Mononuclear cell (primary cell): ENCODE measurements around the gene TMEM14B. TPM values are rescaled to one million over a fixed set of nuclear protein-coding genes. Genes with fewer than 3 reads are reported as not detected.

Experiments
- H3K27me3 ChIP-seq: 2 replicates; pipeline ENCODE4 v1.6.0; 2011; ENCODE audit warnings: low read length, control low read depth; ENCODE audit not compliant: insufficient read depth
- H3K4me1 ChIP-seq: 2 replicates; pipeline ENCODE4 v1.5.1; 2011; ENCODE audit warnings: mild to moderate bottlenecking, low read length, control low read depth; ENCODE audit not compliant: insufficient read depth
- H3K4me3 ChIP-seq: 2 replicates; pipeline ENCODE4 v1.5.1; 2011; ENCODE audit warnings: mild to moderate bottlenecking, low read length, moderate library complexity
- H3K9me3 ChIP-seq: 2 replicates; pipeline ENCODE4 v1.5.1; 2011; ENCODE audit warnings: low read depth, mild to moderate bottlenecking, control low read depth, low read length
- total RNA-seq: library from RNA; depleted of rRNA; stranded (reverse); fragments of >200 nt; gene quantifications from one replicate; pipeline ENCODE4 v1.2.3, GENCODE V29; 2012

TMEM14B gene
- total RNA-seq, 1 donor: 28.9 TPM

GRCh38 chr6:10769419-10769818 is 21.8 kb downstream of the TMEM14B start:
- Histone ChIP-seq H3K4me3 (no peak overlapping the region), H3K4me1 (no peaks in the 10 kb centered on the region), H3K9me3 (no peaks in the 10 kb centered on the region), H3K27me3 (no peaks in the 10 kb centered on the region)

GRCh38 chr6:10771371-10771894 is 23.8 kb downstream of the TMEM14B start:
- no peaks in the 10 kb centered on the region for H3K4me1 ChIP-seq
- H3K4me3 ChIP-seq: no peak overlapping the region
- no peaks in the 10 kb centered on the region for H3K9me3 ChIP-seq
- no peaks in the 10 kb centered on the region for H3K27me3 ChIP-seq

- no peak overlapping the region for H3K4me3 ChIP-seq
Observed at GRCh38 chr6:10778230-10778629, 30.6 kb downstream of the TMEM14B start.

GRCh38 chr6:10779076-10779475 is 31.5 kb downstream of the TMEM14B start:
- Histone ChIP-seq H3K9me3 (no peaks in the 10 kb centered on the region), H3K4me1 (no peaks in the 10 kb centered on the region), H3K4me3 (no peak overlapping the region), H3K27me3 (no peaks in the 10 kb centered on the region)

More at GRCh38 chr6:10778230-10778629, 30.6 kb downstream of the TMEM14B start:
- Histone ChIP-seq H3K9me3 (no peaks in the 10 kb centered on the region), H3K4me1 (no peaks in the 10 kb centered on the region), H3K27me3 (no peaks in the 10 kb centered on the region)

- no peak overlapping the region for H3K4me3 ChIP-seq
- no peaks in the 10 kb centered on the region for H3K9me3 ChIP-seq
- H3K27me3 ChIP-seq: no peaks in the 10 kb centered on the region
- no peaks in the 10 kb centered on the region for H3K4me1 ChIP-seq
Observed at GRCh38 chr6:10791673-10792072, 44.1 kb downstream of the TMEM14B start.

- Histone ChIP-seq H3K4me1 (no peaks in the 10 kb centered on the region), H3K9me3 (no peaks in the 10 kb centered on the region), H3K27me3 (no peaks in the 10 kb centered on the region), H3K4me3 (no peak overlapping the region)
Observed at GRCh38 chr6:10792101-10792500, 44.5 kb downstream of the TMEM14B start.

GRCh38 chr6:10793035-10793434 is 45.4 kb downstream of the TMEM14B start:
- Histone ChIP-seq H3K4me3 (no peak overlapping the region), H3K27me3 (no peaks in the 10 kb centered on the region), H3K4me1 (no peaks in the 10 kb centered on the region), H3K9me3 (no peaks in the 10 kb centered on the region)

- H3K27me3 ChIP-seq: no peaks in the 10 kb centered on the region
- no peak overlapping the region for H3K4me3 ChIP-seq
- no peaks in the 10 kb centered on the region for H3K9me3 ChIP-seq
- H3K4me1 ChIP-seq: no peaks in the 10 kb centered on the region
Observed at GRCh38 chr6:10793695-10794094, 46.1 kb downstream of the TMEM14B start.

- Histone ChIP-seq H3K9me3 (no peaks in the 10 kb centered on the region), H3K4me3 (no peak overlapping the region), H3K4me1 (no peaks in the 10 kb centered on the region), H3K27me3 (no peaks in the 10 kb centered on the region)
Observed at GRCh38 chr6:10794239-10794638, 46.6 kb downstream of the TMEM14B start.

GRCh38 chr6:10800810-10801209 is 53.2 kb downstream of the TMEM14B start:
- Histone ChIP-seq H3K27me3 (no peaks in the 10 kb centered on the region), H3K9me3 (no peaks in the 10 kb centered on the region), H3K4me3 (no peak overlapping the region), H3K4me1 (no peaks in the 10 kb centered on the region)

GRCh38 chr6:10801224-10801848 is 53.7 kb downstream of the TMEM14B start:
- Histone ChIP-seq H3K4me1 (no peaks in the 10 kb centered on the region), H3K9me3 (no peaks in the 10 kb centered on the region), H3K27me3 (no peaks in the 10 kb centered on the region), H3K4me3 (no peak overlapping the region)

Other genes starting within 250 kb of the TMEM14B start
- gene GCNT2, start 226.5 kb upstream of the TMEM14B start, total RNA-seq: 6.8 TPM
- not detected for gene C6orf52, start 53.2 kb upstream of the TMEM14B start, total RNA-seq
- gene PAK1IP1, start 52.8 kb upstream of the TMEM14B start, total RNA-seq: 7.6 TPM
- gene TMEM14C, start 24.7 kb upstream of the TMEM14B start, total RNA-seq: 20.6 TPM
- 0.42 TPM for gene MAK, start 90.7 kb downstream of the TMEM14B start, total RNA-seq
- gene GCM2, start 134.2 kb downstream of the TMEM14B start, total RNA-seq: not detected
- gene SYCP2L, start 139.2 kb downstream of the TMEM14B start, total RNA-seq: not detected